ENCODE data around the gene FHIT.
A peak's percentile ranks its signal among the peaks of the same experiment; 100 is the strongest.

Gene FHIT

GRCh38 chr3:60388731-60389130 lies 862.5 kb downstream of the FHIT start:
- no peak for TF ChIP-seq CTCF (conservative IDR thresholded peaks at IDR 0.05; ENCODE audit: low read depth, low read length)
- H3K4me3 ChIP-seq (ENCODE audit: low read length) = no peak overlapping the region
- DNase-seq (ENCODE audit: low read depth) = no peak

- DNase-seq (ENCODE audit: low read depth) = no peak
- no peak overlapping the region for H3K4me3 ChIP-seq (ENCODE audit: low read length)
- no peak for TF ChIP-seq CTCF (conservative IDR thresholded peaks at IDR 0.05; ENCODE audit: low read depth, low read length)
Observed at GRCh38 chr3:60386306-60386705, 864.9 kb downstream of the FHIT start.

GRCh38 chr3:60384341-60384740 lies 866.9 kb downstream of the FHIT start:
- H3K4me3 ChIP-seq (ENCODE audit: low read length) = no peak overlapping the region
- DNase-seq (ENCODE audit: low read depth) = no peak
- no peak for TF ChIP-seq CTCF (conservative IDR thresholded peaks at IDR 0.05; ENCODE audit: low read depth, low read length)

- no peak for TF ChIP-seq CTCF (conservative IDR thresholded peaks at IDR 0.05; ENCODE audit: low read depth, low read length)
- no peak overlapping the region for H3K4me3 ChIP-seq (ENCODE audit: low read length)
- DNase-seq (ENCODE audit: low read depth) = no peak
Observed at GRCh38 chr3:60383345-60383744, 867.9 kb downstream of the FHIT start.

- no peak for TF ChIP-seq CTCF (conservative IDR thresholded peaks at IDR 0.05; ENCODE audit: low read depth, low read length)
- peak; percentile 48 for DNase-seq (ENCODE audit: low read depth)
- H3K4me3 ChIP-seq (ENCODE audit: low read length) = no peak overlapping the region
Observed at GRCh38 chr3:60366486-60366885, 884.8 kb downstream of the FHIT start.

- TF ChIP-seq CTCF (conservative IDR thresholded peaks at IDR 0.05; ENCODE audit: low read depth, low read length) = no peak
- DNase-seq (ENCODE audit: low read depth) = peak; percentile 16
- H3K4me3 ChIP-seq (ENCODE audit: low read length) = no peak overlapping the region
Observed at GRCh38 chr3:60365360-60365759, 885.9 kb downstream of the FHIT start.

- no peak for TF ChIP-seq CTCF (conservative IDR thresholded peaks at IDR 0.05; ENCODE audit: low read depth, low read length)
- no peak for DNase-seq (ENCODE audit: low read depth)
- H3K4me3 ChIP-seq (ENCODE audit: low read length) = no peak overlapping the region
Observed at GRCh38 chr3:60364475-60364874, 886.8 kb downstream of the FHIT start.
